Measurements from ENCODE around the gene ZNF611.
"Not testable (repeated sequence)": the region's sequence is repeated elsewhere in the genome, so short reads cannot be mapped to it uniquely, and the experiment has no call there.

ZNF611 gene

GRCh38 chr19:52715902-52716301 lies 18.9 kb downstream of the ZNF611 start:
- not testable (repeated sequence) for DNase-seq

GRCh38 chr19:52715330-52715729 lies 19.5 kb downstream of the ZNF611 start:
- DNase-seq: not testable (repeated sequence)

GRCh38 chr19:52713051-52713450 lies 21.8 kb downstream of the ZNF611 start:
- not testable (repeated sequence) for DNase-seq

- not testable (repeated sequence) for DNase-seq
Observed at GRCh38 chr19:52711661-52712060, 23.2 kb downstream of the ZNF611 start.

- no peak for DNase-seq
Observed at GRCh38 chr19:52710538-52710937, 24.3 kb downstream of the ZNF611 start.

GRCh38 chr19:52705615-52706014 lies 29.2 kb downstream of the ZNF611 start:
- not testable (repeated sequence) for DNase-seq

GRCh38 chr19:52703917-52704316 lies 30.9 kb downstream of the ZNF611 start:
- no peak for DNase-seq

GRCh38 chr19:52700673-52701072 lies 34.2 kb downstream of the ZNF611 start:
- DNase-seq: no peak

- not testable (repeated sequence) for DNase-seq
Observed at GRCh38 chr19:52699555-52699954, 35.3 kb downstream of the ZNF611 start.

- DNase-seq: no peak
Observed at GRCh38 chr19:52695996-52696395, 38.8 kb downstream of the ZNF611 start.

GRCh38 chr19:52694921-52695320 lies 39.9 kb downstream of the ZNF611 start:
- no peak for DNase-seq

- DNase-seq: not testable (repeated sequence)
Observed at GRCh38 chr19:52694281-52694680, 40.6 kb downstream of the ZNF611 start.

- DNase-seq: no peak
Observed at GRCh38 chr19:52692431-52693008, 42.3 kb downstream of the ZNF611 start.

GRCh38 chr19:52691737-52692136 lies 43.1 kb downstream of the ZNF611 start:
- no peak for DNase-seq

- no peak for DNase-seq
Observed at GRCh38 chr19:52691215-52691610, 43.6 kb downstream of the ZNF611 start.

- DNase-seq: peak; percentile 41
Observed at GRCh38 chr19:52690369-52691214, 44.3 kb downstream of the ZNF611 start.

- no peak for DNase-seq
Observed at GRCh38 chr19:52689843-52690368, 44.9 kb downstream of the ZNF611 start.

- DNase-seq: not testable (repeated sequence)
Observed at GRCh38 chr19:52688925-52689796, 45.7 kb downstream of the ZNF611 start.

GRCh38 chr19:52688335-52688734 lies 46.5 kb downstream of the ZNF611 start:
- DNase-seq: no peak

- DNase-seq: no peak
Observed at GRCh38 chr19:52687684-52688083, 47.2 kb downstream of the ZNF611 start.

- no peak for DNase-seq
Observed at GRCh38 chr19:52685811-52686210, 49.0 kb downstream of the ZNF611 start.

- DNase-seq: not testable (repeated sequence)
Observed at GRCh38 chr19:52681216-52681615, 53.6 kb downstream of the ZNF611 start.

- DNase-seq: no peak
Observed at GRCh38 chr19:52679598-52679997, 55.2 kb downstream of the ZNF611 start.

All from NCI-H1417 treated with DMSO at 0.1 percent for 48 hours (cell line).